NCI-H2081 treated with DMSO at 0.1 percent for 48 hours (cell line): ENCODE data around the gene SSBP1.

Source experiments
- DNase-seq: peaks from one replicate; lab custom pipeline; 2025; lab: John Stamatoyannopoulos, UW

SSBP1 gene

GRCh38 chr7:141776374-141776773, 38.2 kb downstream of the SSBP1 start, which contains the start of gene TAS2R4:
TSS of gene TAS2R4 (plus strand) at chr7:141776674. CDS start at chr7:141778489, 1,815 bp downstream.
- DNase-seq = no peak

GRCh38 chr7:141785706-141786552, 47.8 kb downstream of the SSBP1 start:
- DNase-seq = peak; percentile 59

- DNase-seq = no peak
Observed at GRCh38 chr7:141788296-141788695, 50.1 kb downstream of the SSBP1 start.

GRCh38 chr7:141789917-141790316, 51.8 kb downstream of the SSBP1 start, which contains the start of gene TAS2R5:
TSS of gene TAS2R5 (plus strand) at chr7:141790217. CDS start at chr7:141790362, 145 bp downstream.
- no peak for DNase-seq

GRCh38 chr7:141792526-141792925, 54.4 kb downstream of the SSBP1 start:
- DNase-seq = no peak
